Type B pancreatic cell (in vitro differentiated cells): Measurements from ENCODE around the gene OR2L2. TPM values are rescaled to one million over a fixed set of nuclear protein-coding genes. Genes with fewer than 3 reads are reported as not detected.

Experiments used
- DNase-seq: peaks from one replicate; pipeline ENCODE4 v3.0.0; 2021; ENCODE audit warnings: mixed read lengths; ENCODE audit not compliant: unreplicated experiment; ENCODE audit errors: extremely low spot score
- H3K27ac Mint-ChIP-seq: 2 replicates; pipeline ENCODE4 v1.8.0; 2021; ENCODE audit warnings: mild to moderate bottlenecking, mixed read lengths
- H3K27me3 Mint-ChIP-seq: 2 replicates; pipeline ENCODE4 v1.8.0; 2021; ENCODE audit warnings: mixed read lengths
- H3K36me3 Mint-ChIP-seq: 2 replicates; pipeline ENCODE4 v1.8.0; 2021; ENCODE audit warnings: mixed read lengths
- H3K4me1 Mint-ChIP-seq: one replicate; pipeline ENCODE4 v1.8.0; 2021; ENCODE audit warnings: mixed read lengths; ENCODE audit not compliant: unreplicated experiment
- H3K4me3 Mint-ChIP-seq: 2 replicates; pipeline ENCODE4 v1.8.0; 2021; ENCODE audit warnings: mild to moderate bottlenecking, mixed read lengths
- H3K9me3 Mint-ChIP-seq: 2 replicates; pipeline ENCODE4 v1.8.0; 2021; ENCODE audit warnings: mixed read lengths
- total RNA-seq: library from RNA; stranded (reverse); gene quantifications from 2 replicates; pipeline ENCODE4 v1.2.1, GENCODE V29; 2021; ENCODE audit warnings: low replicate concordance
- TF ChIP-seq, protein P1 (sequence below): fragments of 200-600 bp; sonication (generic); conservative IDR thresholded peaks from 2 replicates; pipeline ENCODE4 v1.5.0; 2021; ENCODE audit warnings: antibody characterized with exemption, mild to moderate bottlenecking

Gene OR2L2
- total RNA-seq, 1 donor from 2014 or later = 0.07 TPM

DNA sequence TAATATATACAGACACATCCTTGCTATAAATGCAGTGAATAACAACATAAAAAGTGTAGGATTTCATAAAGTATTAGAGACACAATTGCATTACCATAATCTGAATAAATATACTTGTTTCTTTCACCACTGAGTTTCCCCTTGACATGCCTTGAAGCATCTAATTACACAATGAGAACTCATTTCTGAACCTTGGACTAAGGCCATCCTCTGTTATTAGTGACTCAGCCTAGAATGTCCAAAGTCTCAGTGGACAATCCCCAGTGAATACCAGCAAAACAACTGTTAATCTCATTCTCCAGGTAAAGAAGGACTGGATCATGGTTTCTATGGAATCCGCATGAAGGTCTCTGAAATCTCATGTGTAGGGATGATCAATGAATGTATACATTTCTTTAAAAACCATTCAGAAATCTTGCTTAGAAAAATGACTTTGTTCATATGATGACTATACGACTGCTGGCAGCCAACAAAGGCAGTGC is 16.6 kb upstream of the OR2L2 start, which contains the start of gene OR2L5:
Gene OR2L5 (plus strand): TSS at position 432 of the 482 bp plus-strand sequence. CDS start 8,288 bp downstream, outside the sequence.
- Mint-ChIP-seq H3K36me3 (no peaks in the 10 kb centered on the region), H3K4me3 (no peak within 1 kb of the TSS), H3K27me3 (no peaks in the 10 kb centered on the region), H3K4me1 (no peaks in the 10 kb centered on the region), H3K27ac (no peak within 1 kb of the TSS), H3K9me3 (peaks cover 6% of the 10 kb centered on the region)
- TF ChIP-seq, protein P1, sequence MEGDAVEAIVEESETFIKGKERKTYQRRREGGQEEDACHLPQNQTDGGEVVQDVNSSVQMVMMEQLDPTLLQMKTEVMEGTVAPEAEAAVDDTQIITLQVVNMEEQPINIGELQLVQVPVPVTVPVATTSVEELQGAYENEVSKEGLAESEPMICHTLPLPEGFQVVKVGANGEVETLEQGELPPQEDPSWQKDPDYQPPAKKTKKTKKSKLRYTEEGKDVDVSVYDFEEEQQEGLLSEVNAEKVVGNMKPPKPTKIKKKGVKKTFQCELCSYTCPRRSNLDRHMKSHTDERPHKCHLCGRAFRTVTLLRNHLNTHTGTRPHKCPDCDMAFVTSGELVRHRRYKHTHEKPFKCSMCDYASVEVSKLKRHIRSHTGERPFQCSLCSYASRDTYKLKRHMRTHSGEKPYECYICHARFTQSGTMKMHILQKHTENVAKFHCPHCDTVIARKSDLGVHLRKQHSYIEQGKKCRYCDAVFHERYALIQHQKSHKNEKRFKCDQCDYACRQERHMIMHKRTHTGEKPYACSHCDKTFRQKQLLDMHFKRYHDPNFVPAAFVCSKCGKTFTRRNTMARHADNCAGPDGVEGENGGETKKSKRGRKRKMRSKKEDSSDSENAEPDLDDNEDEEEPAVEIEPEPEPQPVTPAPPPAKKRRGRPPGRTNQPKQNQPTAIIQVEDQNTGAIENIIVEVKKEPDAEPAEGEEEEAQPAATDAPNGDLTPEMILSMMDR = no peak
- DNase-seq = no peak

DNA sequence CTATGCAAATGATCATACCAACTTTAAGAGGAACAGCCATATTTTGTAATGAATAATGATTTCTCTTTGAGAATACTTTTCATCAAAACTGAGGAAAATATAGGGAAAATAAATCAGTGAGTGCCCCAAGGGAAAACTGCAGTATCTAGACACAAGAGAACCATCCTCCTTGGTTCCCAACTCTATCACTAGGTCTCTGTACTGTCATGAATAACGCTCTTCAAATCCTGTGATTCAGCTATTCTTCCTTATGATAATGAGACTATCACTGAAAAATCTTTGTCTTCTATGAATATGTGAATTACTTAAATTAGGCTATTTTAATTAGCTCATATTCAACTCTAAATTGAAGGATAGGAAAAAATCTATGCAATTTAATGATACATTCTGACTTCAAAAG is 14.1 kb upstream of the OR2L2 start:
- H3K36me3 Mint-ChIP-seq = no peaks in the 10 kb centered on the region
- H3K27me3 Mint-ChIP-seq = no peaks in the 10 kb centered on the region
- no peaks in the 10 kb centered on the region for H3K4me1 Mint-ChIP-seq
- no peak for DNase-seq
- TF ChIP-seq, protein P1 = no peak
- H3K4me3 Mint-ChIP-seq = no peak overlapping the region
- peaks cover 11% of the 10 kb centered on the region for H3K9me3 Mint-ChIP-seq
- no peak overlapping the region for H3K27ac Mint-ChIP-seq

DNA sequence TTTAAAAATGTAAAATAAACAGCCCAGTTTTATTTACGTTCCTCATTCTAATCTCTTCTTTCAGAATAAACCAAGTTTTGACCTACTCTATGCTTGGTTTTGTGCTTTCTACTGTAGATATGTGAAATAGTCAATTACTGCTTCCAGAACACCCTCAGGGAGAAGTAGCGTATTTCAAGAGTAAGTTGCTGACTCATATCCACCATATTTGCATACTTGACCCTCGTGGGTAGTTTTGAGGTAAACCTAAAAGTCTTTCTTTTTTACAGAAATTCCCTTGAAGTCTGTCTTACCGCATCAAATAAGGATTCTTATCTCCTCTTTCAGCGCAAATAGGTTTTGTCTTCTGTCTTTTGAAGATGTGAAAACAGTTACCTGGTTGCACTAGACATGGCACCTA is 15.3 kb downstream of the OR2L2 start:
- TF ChIP-seq, protein P1 = no peak
- DNase-seq = no peak
- Mint-ChIP-seq H3K4me1 (no peaks in the 10 kb centered on the region), H3K27me3 (no peaks in the 10 kb centered on the region), H3K4me3 (no peak overlapping the region), H3K27ac (no peak overlapping the region), H3K9me3 (peaks cover 12% of the 10 kb centered on the region), H3K36me3 (no peaks in the 10 kb centered on the region)

DNA sequence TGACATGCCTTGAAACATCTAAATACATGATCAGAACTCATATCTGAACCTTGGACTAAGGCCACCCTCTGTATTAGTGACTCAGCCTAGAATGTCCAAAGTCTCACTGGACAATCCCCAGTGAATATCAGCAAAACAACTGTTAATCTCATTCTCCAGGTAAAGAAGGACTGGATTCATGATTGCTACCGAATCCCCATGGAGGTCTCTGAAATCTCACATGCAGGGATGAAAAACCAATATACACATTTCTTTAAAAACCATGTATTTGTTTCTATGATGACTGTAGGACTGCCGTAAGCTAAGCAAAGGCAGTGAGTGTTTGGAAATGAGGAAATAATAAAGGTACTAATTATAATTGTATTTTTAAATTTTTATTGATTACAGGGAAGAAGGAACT is 16.7 kb downstream of the OR2L2 start, which contains the start of gene OR2L3:
Gene OR2L3 (plus strand): TSS at position 301 of the 400 bp plus-strand sequence. CDS start 13,846 bp downstream, outside the sequence.
- Mint-ChIP-seq H3K9me3 (peaks cover 19% of the 10 kb centered on the region), H3K4me3 (no peak within 1 kb of the TSS), H3K4me1 (no peaks in the 10 kb centered on the region), H3K36me3 (no peaks in the 10 kb centered on the region), H3K27ac (no peak within 1 kb of the TSS), H3K27me3 (no peaks in the 10 kb centered on the region)
- no peak for DNase-seq
- TF ChIP-seq, protein P1 = no peak

DNA sequence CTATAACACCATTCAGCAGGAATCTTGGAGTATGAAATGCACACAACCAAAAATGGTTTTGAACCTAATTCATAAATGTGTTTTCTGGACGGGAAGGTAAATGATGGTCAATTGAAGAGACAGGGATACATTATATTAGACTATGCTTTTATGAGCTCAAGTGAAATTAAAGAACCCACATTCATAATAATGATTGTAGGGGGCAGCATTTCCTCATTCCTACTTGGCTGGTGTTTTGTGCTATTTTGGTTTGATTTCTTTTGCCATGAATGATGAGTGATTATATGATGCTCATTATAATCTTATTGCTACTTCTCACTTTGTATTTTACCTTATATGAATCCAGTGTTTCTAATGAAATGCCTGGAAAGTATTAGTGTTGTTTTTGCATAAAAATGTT is 17.1 kb downstream of the OR2L2 start:
- Mint-ChIP-seq H3K36me3 (no peaks in the 10 kb centered on the region), H3K27ac (no peak overlapping the region), H3K4me3 (no peak overlapping the region), H3K4me1 (no peaks in the 10 kb centered on the region), H3K9me3 (peaks cover 19% of the 10 kb centered on the region), H3K27me3 (no peaks in the 10 kb centered on the region)
- TF ChIP-seq, protein P1 = no peak
- no peak for DNase-seq
